Right renal cortex interstitium (tissue), 3 donors: ENCODE measurements around the gene PEX11A. TPM values are rescaled to one million over a fixed set of nuclear protein-coding genes. Genes with fewer than 3 reads are reported as not detected.

Experiments used
- DNase-seq, 3 donors: peaks; one replicate each; pipeline ENCODE4 v3.0.0-alpha.2; 2013; ENCODE audit warnings: low read depth in 3 of 3, low spot score in 2 of 3
- polyA plus RNA-seq, 3 donors: library from polyadenylated mRNA; unstranded; fragments of 120-200 nt; gene quantifications; one replicate each; pipeline ENCODE4 v1.2.1, GENCODE V29; 2013; ENCODE audit not compliant: insufficient read length in 3 of 3

PEX11A gene
- polyA plus RNA-seq, 3 donors, result 18.0 to 20.4 (median 18.5) TPM

- DNase-seq, result no peak
These were observed 58.7 kb downstream of the PEX11A start for GRCh38 chr15:89631902-89632264.

Other genes with a start within 250 kb of the PEX11A start
- gene RHCG, start 194.2 kb downstream of the PEX11A start, polyA plus RNA-seq, result 1 to 10 TPM; 2.4 to 3.8 (median 3.5) TPM
- 1 to 10 TPM; 7.6 to 9.1 (median 8.5) TPM for gene TICRR, start 115.3 kb downstream of the PEX11A start, polyA plus RNA-seq
- 10 to 100 TPM in 1 of 3 donors, 1 to 10 TPM in 2; 9.4 to 10.1 (median 9.6) TPM for gene KIF7, start 35.3 kb downstream of the PEX11A start, polyA plus RNA-seq
- under 1 TPM; 0.72 to 0.86 (median 0.74) TPM for gene PLIN1, start 11.4 kb downstream of the PEX11A start, polyA plus RNA-seq
- 1 to 10 TPM; 1.9 to 3.0 (median 2.3) TPM for gene WDR93, start 57 bp upstream of the PEX11A start, polyA plus RNA-seq
- gene MESP1, start 60.5 kb upstream of the PEX11A start, polyA plus RNA-seq, result 1 to 10 TPM in 1 of 3 donors, under 1 TPM in 2; 0.43 to 1.5 (median 0.85) TPM
- under 1 TPM; 0.28 to 0.67 (median 0.58) TPM for gene MESP2, start 85.6 kb upstream of the PEX11A start, polyA plus RNA-seq
- 100 to 1,000 TPM in 1 of 3 donors, 10 to 100 TPM in 2; 68.5 to 138 (median 93.0) TPM for gene ANPEP, start 124.1 kb upstream of the PEX11A start, polyA plus RNA-seq
- gene AP3S2, start 203.2 kb upstream of the PEX11A start, polyA plus RNA-seq, result 10 to 100 TPM; 43.5 to 58.9 (median 54.2) TPM
- gene ARPIN, start 222.2 kb upstream of the PEX11A start, polyA plus RNA-seq, result 10 to 100 TPM; 28.1 to 31.0 (median 28.5) TPM